Epithelial cell of proximal tubule (primary cell): ENCODE results near the gene LYPD3. TPM values are rescaled to one million over a fixed set of nuclear protein-coding genes. Genes with fewer than 3 reads are reported as not detected.

Experiments
- DNase-seq: peaks from one replicate; pipeline ENCODE4 v3.0.0-alpha.2; 2011; ENCODE audit warnings: low read depth
- H3K4me3 ChIP-seq: 2 replicates; pipeline ENCODE4 v1.5.1; 2011; ENCODE audit warnings: low read depth, mild to moderate bottlenecking, low read length
- CTCF ChIP-seq: conservative IDR thresholded peaks from 2 replicates; pipeline ENCODE4 v1.5.1; 2012; ENCODE audit warnings: low read depth, mild to moderate bottlenecking, low read length
- total RNA-seq: library from RNA; depleted of rRNA; stranded (reverse); fragments of >200 nt; gene quantifications from 2 replicates; pipeline ENCODE4 v1.2.3, GENCODE V29; 2015

Gene LYPD3
- total RNA-seq, 1 donor from 2014 or later, result 0.98 TPM

- H3K4me3 ChIP-seq, result no peak overlapping the region
- no peak for TF ChIP-seq CTCF
- no peak for DNase-seq
Observed at GRCh38 chr19:43470288-43470687, 4.9 kb upstream of the LYPD3 start.

- TF ChIP-seq CTCF, result no peak
- DNase-seq, result no peak
- H3K4me3 ChIP-seq, result no peak overlapping the region
Observed at GRCh38 chr19:43469160-43469480, 3.7 kb upstream of the LYPD3 start.

- DNase-seq, result no peak
- no peak overlapping the region for H3K4me3 ChIP-seq
- no peak for TF ChIP-seq CTCF
Observed at GRCh38 chr19:43468354-43469159, 3.1 kb upstream of the LYPD3 start.

GRCh38 chr19:43467730-43468129 lies 2.3 kb upstream of the LYPD3 start:
- H3K4me3 ChIP-seq, result no peak overlapping the region
- no peak for TF ChIP-seq CTCF
- no peak for DNase-seq

- no peak for TF ChIP-seq CTCF
- no peak for DNase-seq
Observed at GRCh38 chr19:43467276-43467675, 1.9 kb upstream of the LYPD3 start.

GRCh38 chr19:43466793-43467192 lies 1.4 kb upstream of the LYPD3 start:
- H3K4me3 ChIP-seq, result no peak overlapping the region
- no peak for TF ChIP-seq CTCF
- DNase-seq, result no peak

More at GRCh38 chr19:43467276-43467675, 1.9 kb upstream of the LYPD3 start:
- no peak overlapping the region for H3K4me3 ChIP-seq
